GM12801 (cell line): ENCODE results near the gene MYBPC2.

Experiments
- TF ChIP-seq, protein P1 (sequence below): IDR thresholded peaks from one replicate; pipeline ENCODE4 v1.5.1; 2011; ENCODE audit warnings: control low read depth; ENCODE audit not compliant: insufficient read length; ENCODE audit errors: extremely low read depth

The MYBPC2 gene

DNA sequence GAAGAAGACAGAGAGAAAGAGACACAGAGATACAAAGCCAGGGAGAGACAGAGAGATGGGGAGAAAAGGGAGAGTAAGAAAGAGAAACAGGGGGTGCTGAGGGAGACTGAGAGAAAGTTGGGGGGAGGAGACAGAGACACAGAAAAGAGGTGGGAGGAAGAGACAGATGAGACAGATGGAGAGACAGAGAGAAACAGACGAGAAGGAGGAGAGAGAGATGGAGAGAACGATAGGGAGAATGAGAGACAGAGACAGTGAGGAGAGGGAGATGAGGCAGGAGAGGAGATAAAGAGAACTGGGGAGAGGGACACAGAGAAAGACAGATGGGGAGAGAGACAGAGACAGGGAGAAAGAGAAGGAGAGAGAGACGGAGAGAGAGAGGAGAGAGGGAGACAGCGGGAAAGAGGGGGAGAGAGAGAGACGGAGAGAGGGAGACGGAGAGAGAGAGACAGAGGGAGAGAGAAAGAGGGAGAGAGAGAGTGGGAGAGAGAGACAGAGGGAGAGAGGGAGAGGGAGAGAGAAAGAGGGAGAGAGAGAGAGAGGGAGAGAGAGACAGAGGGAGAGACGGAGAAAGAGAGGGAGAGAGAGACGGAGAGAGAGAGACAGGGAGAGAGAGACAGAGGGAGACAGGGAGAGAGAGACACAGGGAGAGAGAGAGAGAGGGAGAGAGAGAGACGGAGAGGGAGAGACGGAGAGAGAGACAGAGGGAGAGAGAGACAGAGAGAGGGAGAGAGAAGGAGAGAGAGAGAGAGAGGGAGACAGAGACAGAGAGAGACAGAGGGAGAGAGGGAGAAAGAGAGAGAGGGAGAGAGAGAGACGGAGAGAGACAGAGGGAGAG is 65.7 kb downstream of the MYBPC2 start:
- TF ChIP-seq, protein P1, sequence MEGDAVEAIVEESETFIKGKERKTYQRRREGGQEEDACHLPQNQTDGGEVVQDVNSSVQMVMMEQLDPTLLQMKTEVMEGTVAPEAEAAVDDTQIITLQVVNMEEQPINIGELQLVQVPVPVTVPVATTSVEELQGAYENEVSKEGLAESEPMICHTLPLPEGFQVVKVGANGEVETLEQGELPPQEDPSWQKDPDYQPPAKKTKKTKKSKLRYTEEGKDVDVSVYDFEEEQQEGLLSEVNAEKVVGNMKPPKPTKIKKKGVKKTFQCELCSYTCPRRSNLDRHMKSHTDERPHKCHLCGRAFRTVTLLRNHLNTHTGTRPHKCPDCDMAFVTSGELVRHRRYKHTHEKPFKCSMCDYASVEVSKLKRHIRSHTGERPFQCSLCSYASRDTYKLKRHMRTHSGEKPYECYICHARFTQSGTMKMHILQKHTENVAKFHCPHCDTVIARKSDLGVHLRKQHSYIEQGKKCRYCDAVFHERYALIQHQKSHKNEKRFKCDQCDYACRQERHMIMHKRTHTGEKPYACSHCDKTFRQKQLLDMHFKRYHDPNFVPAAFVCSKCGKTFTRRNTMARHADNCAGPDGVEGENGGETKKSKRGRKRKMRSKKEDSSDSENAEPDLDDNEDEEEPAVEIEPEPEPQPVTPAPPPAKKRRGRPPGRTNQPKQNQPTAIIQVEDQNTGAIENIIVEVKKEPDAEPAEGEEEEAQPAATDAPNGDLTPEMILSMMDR: no peak

DNA sequence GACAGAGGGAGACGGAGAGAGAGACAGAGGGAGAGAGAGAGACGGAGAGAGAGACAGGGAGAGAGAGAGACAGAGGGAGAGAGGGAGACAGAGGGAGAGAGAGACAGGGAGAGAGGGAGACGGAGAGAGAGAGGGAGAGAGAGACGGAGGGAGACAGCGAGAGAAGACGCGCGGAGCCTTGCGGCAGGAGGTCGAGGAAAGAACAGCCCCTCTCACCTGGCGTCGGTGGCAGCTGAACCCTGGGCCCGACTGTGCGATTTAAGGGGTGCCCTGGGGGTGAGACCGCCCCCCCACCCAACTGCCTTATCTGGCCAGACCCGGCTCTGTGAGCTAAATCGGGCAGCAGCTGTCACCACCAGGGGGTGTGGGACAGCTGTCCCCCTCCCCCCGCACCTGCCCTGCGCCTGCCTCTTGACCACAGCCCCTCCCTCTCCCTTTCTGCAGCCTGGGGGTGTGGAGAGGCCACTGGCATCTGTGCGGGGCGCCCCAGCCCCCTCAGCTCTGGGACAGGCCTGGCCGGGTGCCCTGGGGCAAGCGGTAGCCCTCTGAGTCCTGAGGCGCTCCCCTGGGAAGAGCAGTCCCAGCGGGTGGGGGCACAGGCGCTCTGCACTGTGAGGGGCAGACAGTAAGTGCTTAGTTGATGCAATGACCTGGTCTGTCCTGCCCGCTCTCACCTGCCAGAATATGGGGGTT is 67.5 kb downstream of the MYBPC2 start:
- TF ChIP-seq, protein P1: no peak

DNA sequence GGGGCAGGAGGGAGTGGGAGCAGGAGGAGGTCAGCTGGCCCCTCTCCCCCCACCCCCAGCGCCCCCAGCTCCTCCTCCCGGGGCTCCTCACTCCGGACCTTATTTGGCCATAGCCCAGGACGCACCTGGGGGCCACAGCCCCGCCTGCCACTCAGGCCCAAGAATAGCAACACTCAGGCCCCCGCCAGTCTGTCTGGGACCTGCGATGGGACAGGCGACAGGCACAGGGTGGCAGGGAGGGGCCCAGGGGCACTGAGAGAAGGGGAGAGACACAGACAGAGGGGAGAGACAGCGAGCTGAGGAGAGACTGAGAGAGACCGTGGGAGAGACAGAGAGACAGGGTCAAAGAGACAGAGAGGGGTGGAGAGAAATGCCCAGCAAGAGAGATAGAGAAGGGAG is 68.1 kb downstream of the MYBPC2 start:
- TF ChIP-seq, protein P1: no peak

DNA sequence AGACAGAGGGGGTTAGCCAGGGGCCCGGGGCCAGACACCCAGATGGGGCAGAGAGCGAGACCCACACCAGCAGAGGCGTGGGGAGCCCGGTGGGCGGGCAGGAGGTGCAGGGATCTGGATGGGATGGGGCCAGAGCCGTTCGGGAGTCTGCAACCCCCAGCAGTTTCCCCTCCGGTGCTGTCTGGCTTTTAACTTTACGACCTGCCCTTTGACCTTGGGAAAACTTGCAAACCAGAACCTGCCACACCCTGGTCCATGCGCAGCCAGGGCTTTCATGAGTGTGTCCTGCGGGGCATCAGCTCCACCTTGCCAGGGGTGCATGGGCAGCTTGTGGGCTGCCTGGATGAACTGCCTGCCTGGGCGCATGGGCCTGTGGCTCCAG is 68.5 kb downstream of the MYBPC2 start:
- TF ChIP-seq, protein P1: no peak

DNA sequence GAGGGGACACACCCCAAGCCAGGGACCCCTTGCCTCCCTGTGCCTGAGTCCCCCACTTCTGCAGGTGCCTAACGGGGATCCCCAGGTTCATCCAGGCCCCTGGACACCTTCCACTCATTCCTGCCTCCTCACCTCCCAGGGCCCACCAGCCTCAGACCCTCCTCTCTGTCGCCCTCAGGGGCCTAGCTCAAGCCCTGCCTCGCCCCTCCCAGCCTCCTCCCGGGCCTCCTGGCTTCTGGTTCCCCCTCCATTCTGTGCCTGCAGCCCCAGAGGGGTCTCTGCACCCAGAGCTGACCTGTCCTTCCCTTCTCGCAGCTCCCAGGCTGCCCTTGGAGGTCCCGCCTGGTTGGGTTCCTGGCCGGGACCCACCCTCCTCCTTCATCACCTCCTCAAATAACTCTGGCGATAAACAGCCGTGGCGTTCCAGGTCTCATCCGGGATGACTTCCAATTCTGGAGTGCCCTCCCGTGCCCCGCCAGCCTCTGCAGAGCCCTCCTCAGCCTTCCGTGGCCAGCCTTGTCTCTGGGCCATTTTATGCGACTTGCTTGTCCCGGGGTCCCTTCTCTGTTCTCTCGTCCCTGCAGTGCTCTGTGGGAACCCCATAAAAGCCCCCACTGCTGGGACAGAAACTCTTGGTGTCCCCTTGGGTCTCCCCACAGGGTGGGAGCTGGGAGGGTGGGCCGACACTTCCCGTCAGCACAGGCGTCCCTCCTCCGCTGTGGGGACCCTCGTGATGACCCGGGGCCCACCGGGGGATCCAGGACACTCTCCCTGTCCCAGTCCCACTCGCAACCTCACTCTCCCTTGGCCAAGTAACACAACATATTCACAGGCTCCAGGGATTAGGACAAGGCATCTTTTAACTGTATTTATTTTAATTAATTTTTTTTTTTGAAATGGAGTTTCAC is 69.1 kb downstream of the MYBPC2 start:
- TF ChIP-seq, protein P1: no peak

DNA sequence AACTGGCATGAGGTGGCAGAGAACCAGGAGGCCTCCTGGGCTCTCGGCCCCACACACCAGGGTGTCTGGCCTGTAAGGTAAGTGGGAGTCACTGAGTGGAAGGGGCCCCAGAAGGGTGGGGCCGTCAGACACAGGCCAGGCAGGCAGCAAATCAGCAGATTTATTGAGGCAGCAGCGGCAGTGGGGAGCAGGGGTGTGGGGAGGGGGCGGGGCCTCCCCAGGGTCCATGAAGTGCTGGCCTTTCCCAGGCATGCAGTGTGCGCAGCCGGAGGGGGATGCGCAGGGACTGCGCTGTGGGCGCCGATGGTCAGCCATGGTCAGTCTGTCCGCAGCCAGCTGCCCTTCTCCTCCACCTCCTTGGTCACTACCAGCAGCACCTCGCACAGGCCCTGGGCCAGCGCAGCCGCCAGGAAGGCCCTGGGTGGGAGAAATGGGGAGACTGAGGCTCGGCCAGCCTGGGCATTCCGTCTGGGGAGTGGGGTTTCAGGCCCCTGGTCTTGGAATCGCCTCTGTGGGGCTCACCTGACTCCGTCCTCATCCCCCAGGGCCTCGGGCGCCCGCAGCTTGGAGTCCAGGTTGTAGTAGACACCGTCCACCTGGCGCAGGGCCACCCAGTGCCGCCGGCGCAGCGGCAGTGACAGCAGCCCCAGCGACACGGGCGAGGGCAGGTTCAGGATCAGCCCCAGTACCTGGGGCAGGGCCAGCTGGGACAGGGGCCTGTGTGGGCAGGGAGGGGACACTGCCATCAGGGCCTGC is 73.3 kb downstream of the MYBPC2 start:
- TF ChIP-seq, protein P1: no peak
